NT2/D1 (cell line): ENCODE data around the gene TIMM13.

Experiments used
- DNase-seq: peaks from one replicate; pipeline ENCODE4 v3.0.0-alpha.2; 2011; ENCODE audit warnings: low read depth, low spot score
- H3K27me3 ChIP-seq: 2 replicates; pipeline ENCODE4 v1.6.0; 2011; ENCODE audit warnings: mild to moderate bottlenecking; ENCODE audit not compliant: insufficient read length, insufficient read depth
- H3K36me3 ChIP-seq: 2 replicates; pipeline ENCODE4 v1.6.1; 2011; ENCODE audit warnings: mild to moderate bottlenecking, low read length, mixed read lengths; ENCODE audit not compliant: insufficient read depth, insufficient read length
- H3K4me1 ChIP-seq: 2 replicates; pipeline ENCODE4 v1.5.1; 2011; ENCODE audit not compliant: insufficient read depth, insufficient read length
- H3K4me3 ChIP-seq: 2 replicates; pipeline ENCODE4 v1.5.1; 2011; ENCODE audit warnings: low read depth; ENCODE audit not compliant: insufficient read length
- H3K9ac ChIP-seq: 2 replicates; pipeline ENCODE4 v1.6.0; 2011; ENCODE audit warnings: low read depth; ENCODE audit not compliant: insufficient read length
- H3K9me3 ChIP-seq: 2 replicates; pipeline ENCODE4 v1.5.1; 2011; ENCODE audit warnings: mild to moderate bottlenecking, low read length; ENCODE audit not compliant: insufficient read depth
- SUZ12 ChIP-seq: IDR thresholded peaks from 2 replicates; pipeline ENCODE4 v1.6.1; 2011; ENCODE audit not compliant: insufficient read length, insufficient read depth; ENCODE audit errors: extremely low read depth
- YY1 ChIP-seq: IDR thresholded peaks from 2 replicates; pipeline ENCODE4 v1.6.1; 2011; ENCODE audit not compliant: insufficient read length, insufficient read depth
- ZNF274 ChIP-seq: IDR thresholded peaks from 2 replicates; pipeline ENCODE4 v1.6.1; 2011; ENCODE audit warnings: mild to moderate bottlenecking, low read depth, low read length

TIMM13 gene

DNA sequence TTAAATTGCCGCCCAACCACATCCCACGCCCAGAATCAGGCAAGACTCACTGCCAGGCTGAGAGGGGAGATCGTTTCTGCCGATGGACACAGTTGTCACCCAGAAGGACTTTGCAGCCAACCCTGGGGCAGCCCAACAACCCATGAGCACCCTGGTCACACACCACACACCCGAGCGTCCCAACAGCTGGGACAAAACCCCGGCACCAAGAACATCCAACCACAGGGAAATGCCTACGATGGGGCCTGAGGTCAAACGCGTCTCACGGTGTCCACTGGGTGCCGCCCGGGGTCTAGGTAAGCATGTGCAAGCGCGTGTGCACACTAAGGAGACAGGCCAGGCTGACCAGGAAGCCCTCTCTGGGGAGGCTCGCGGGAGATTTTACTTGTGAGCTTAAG, 16.4 kb upstream of the TIMM13 start:
- Histone ChIP-seq H3K36me3 (peaks cover 77% of the 10 kb centered on the region), H3K9ac (no peak overlapping the region), H3K4me3 (no peak overlapping the region), H3K9me3 (no peaks in the 10 kb centered on the region), H3K27me3 (no peaks in the 10 kb centered on the region), H3K4me1 (peaks cover 13% of the 10 kb centered on the region)
- no peak for TF ChIP-seq SUZ12
- TF ChIP-seq YY1 = no peak
- TF ChIP-seq ZNF274 = no peak
- no peak for DNase-seq

- Histone ChIP-seq H3K9ac (no peak overlapping the region), H3K27me3 (no peaks in the 10 kb centered on the region), H3K9me3 (no peaks in the 10 kb centered on the region), H3K4me3 (no peak overlapping the region), H3K4me1 (peaks cover 11% of the 10 kb centered on the region), H3K36me3 (peaks cover 77% of the 10 kb centered on the region)
- TF ChIP-seq ZNF274 (no peak), YY1 (no peak), SUZ12 (no peak)
- DNase-seq = no peak
Observed at GRCh38 chr19:2443116-2443784, 15.9 kb upstream of the TIMM13 start.

- no peak for DNase-seq
- H3K27me3 ChIP-seq = no peaks in the 10 kb centered on the region
- no peak overlapping the region for H3K9ac ChIP-seq
- no peaks in the 10 kb centered on the region for H3K9me3 ChIP-seq
- TF ChIP-seq SUZ12 = no peak
- no peak overlapping the region for H3K4me3 ChIP-seq
- H3K36me3 ChIP-seq = peaks cover 79% of the 10 kb centered on the region
- peaks cover 4% of the 10 kb centered on the region for H3K4me1 ChIP-seq
Observed at GRCh38 chr19:2441096-2441752, 13.8 kb upstream of the TIMM13 start.

DNA sequence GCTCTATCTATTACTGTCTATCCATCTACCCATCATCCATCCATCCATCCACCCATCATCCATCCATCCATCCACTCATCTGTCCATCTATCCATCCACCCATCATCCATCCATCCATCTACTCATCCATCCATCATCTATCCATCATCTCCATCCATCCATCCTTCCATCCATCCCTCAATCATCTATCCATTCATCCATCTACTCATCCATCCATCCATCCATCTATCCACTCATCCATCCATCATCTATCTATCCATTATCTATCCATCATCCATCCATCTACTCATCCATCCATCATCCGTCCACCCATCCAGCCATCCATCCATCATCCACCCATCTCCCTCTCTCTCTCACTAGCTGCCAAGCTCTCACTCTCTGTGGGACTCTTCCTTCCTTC, 13.1 kb upstream of the TIMM13 start:
- no peak for DNase-seq
- no peaks in the 10 kb centered on the region for H3K27me3 ChIP-seq
- TF ChIP-seq ZNF274 (no peak), YY1 (no peak), SUZ12 (no peak)
- H3K4me1 ChIP-seq = peaks cover 4% of the 10 kb centered on the region
- H3K9me3 ChIP-seq = no peaks in the 10 kb centered on the region
- H3K4me3 ChIP-seq = no peak overlapping the region
- no peak overlapping the region for H3K9ac ChIP-seq
- H3K36me3 ChIP-seq = peaks cover 83% of the 10 kb centered on the region

GRCh38 chr19:2438178-2438577, 10.8 kb upstream of the TIMM13 start:
- DNase-seq = no peak
- H3K4me1 ChIP-seq = peaks cover 4% of the 10 kb centered on the region
- H3K36me3 ChIP-seq = peaks cover 82% of the 10 kb centered on the region
- no peak for TF ChIP-seq ZNF274
- no peak for TF ChIP-seq SUZ12
- TF ChIP-seq YY1 = no peak
- H3K4me3 ChIP-seq = no peak overlapping the region
- no peaks in the 10 kb centered on the region for H3K9me3 ChIP-seq
- H3K9ac ChIP-seq = no peak overlapping the region
- no peaks in the 10 kb centered on the region for H3K27me3 ChIP-seq

GRCh38 chr19:2436926-2437325, 9.5 kb upstream of the TIMM13 start:
- H3K9me3 ChIP-seq = no peaks in the 10 kb centered on the region
- H3K36me3 ChIP-seq = peaks cover 79% of the 10 kb centered on the region
- no peaks in the 10 kb centered on the region for H3K27me3 ChIP-seq
- H3K9ac ChIP-seq = no peak overlapping the region
- TF ChIP-seq ZNF274 (no peak), SUZ12 (no peak), YY1 (no peak)
- peaks cover 2% of the 10 kb centered on the region for H3K4me1 ChIP-seq
- DNase-seq = no peak
- no peak overlapping the region for H3K4me3 ChIP-seq

- peaks cover 79% of the 10 kb centered on the region for H3K36me3 ChIP-seq
Observed at GRCh38 chr19:2436384-2436783, 9.0 kb upstream of the TIMM13 start.

More at GRCh38 chr19:2436384-2436783, 9.0 kb upstream of the TIMM13 start:
- H3K27me3 ChIP-seq = no peaks in the 10 kb centered on the region
- no peak overlapping the region for H3K4me3 ChIP-seq
- peaks cover 2% of the 10 kb centered on the region for H3K4me1 ChIP-seq
- no peak for DNase-seq
- TF ChIP-seq YY1 = no peak
- no peak for TF ChIP-seq ZNF274
- TF ChIP-seq SUZ12 = no peak
- H3K9ac ChIP-seq = no peak overlapping the region
- H3K9me3 ChIP-seq = no peaks in the 10 kb centered on the region
